Dermis microvascular lymphatic vessel endothelial cell (primary cell): Measurements from ENCODE around the gene ERCC6L. TPM values are rescaled to one million over a fixed set of nuclear protein-coding genes. Genes with fewer than 3 reads are reported as not detected.
"Not testable (repeated sequence)": the region's sequence is repeated elsewhere in the genome, so short reads cannot be mapped to it uniquely, and the experiment has no call there.

Source experiments
- DNase-seq, 2 donors: peaks; one replicate each; pipeline versions ENCODE4 v3.0.0 to v3.0.0-alpha.2; 2010; ENCODE audit warnings: low read depth in 2 of 2
- total RNA-seq: library from RNA; depleted of rRNA; stranded (reverse); fragments of >200 nt; gene quantifications from 2 replicates; pipeline ENCODE4 v1.2.1, GENCODE V29; 2014

The ERCC6L gene
- total RNA-seq, 1 donor from 2014 or later: 3.6 TPM

- no peak for DNase-seq
Observed at GRCh38 chrX:72253686-72254085, 14.9 kb upstream of the ERCC6L start.

GRCh38 chrX:72247206-72247942 lies 8.5 kb upstream of the ERCC6L start:
- DNase-seq: peak in 1 of 2 donors; percentile 56

GRCh38 chrX:72245461-72246089 lies 6.7 kb upstream of the ERCC6L start:
- DNase-seq: peak; percentile 21 to 55

- peak; percentile 18 to 63 for DNase-seq
Observed at GRCh38 chrX:72243472-72243871, 4.6 kb upstream of the ERCC6L start.

- DNase-seq: no peak
Observed at GRCh38 chrX:72240976-72241375, 2.1 kb upstream of the ERCC6L start.

- no peak for DNase-seq
Observed at GRCh38 chrX:72238183-72238582, 644 bp downstream of the ERCC6L start.

GRCh38 chrX:72236841-72237240 lies 2.0 kb downstream of the ERCC6L start:
- DNase-seq: no peak

- DNase-seq: no peak
Observed at GRCh38 chrX:72230290-72230689, 8.5 kb downstream of the ERCC6L start.

- DNase-seq: not testable (repeated sequence)
Observed at GRCh38 chrX:72220375-72220774, 18.5 kb downstream of the ERCC6L start.

- DNase-seq: no peak
Observed at GRCh38 chrX:72216973-72217372, 21.9 kb downstream of the ERCC6L start.

GRCh38 chrX:72208126-72208800 lies 30.6 kb downstream of the ERCC6L start:
- DNase-seq: no peak

- DNase-seq: no peak
Observed at GRCh38 chrX:72207366-72207765, 31.5 kb downstream of the ERCC6L start.

- DNase-seq: no peak
Observed at GRCh38 chrX:72205706-72206105, 33.1 kb downstream of the ERCC6L start.

- DNase-seq: no peak
Observed at GRCh38 chrX:72203421-72203820, 35.4 kb downstream of the ERCC6L start.

- DNase-seq: no peak
Observed at GRCh38 chrX:72202792-72203401, 35.9 kb downstream of the ERCC6L start.

GRCh38 chrX:72201836-72202536 lies 36.8 kb downstream of the ERCC6L start:
- peak; percentile 75 to 84 for DNase-seq

GRCh38 chrX:72182924-72183323 lies 55.9 kb downstream of the ERCC6L start:
- no peak for DNase-seq

GRCh38 chrX:72181178-72182125 lies 57.4 kb downstream of the ERCC6L start, which contains the start of gene PIN4:
Gene PIN4 (plus strand): TSS chrX:72181757. CDS start chrX:72181786, 29 bp downstream.
- peak; percentile 94 to 96 for DNase-seq

- DNase-seq: no peak
Observed at GRCh38 chrX:72180539-72180938, 58.3 kb downstream of the ERCC6L start.

GRCh38 chrX:72176981-72177380 lies 61.8 kb downstream of the ERCC6L start:
- no peak for DNase-seq
